Activated naive CD8-positive, alpha-beta T cell treated with anti-CD3 and anti-CD28 coated beads for 36 hours (primary cell): ENCODE results near the gene PIM3. TPM values are rescaled to one million over a fixed set of nuclear protein-coding genes. Genes with fewer than 3 reads are reported as not detected.
A peak's percentile ranks its signal among the peaks of the same experiment; 100 is the strongest.

Experiments used
- DNase-seq: peaks from one replicate; pipeline ENCODE4 v3.0.0; 2021
- H3K27ac Mint-ChIP-seq: one replicate; pipeline ENCODE4 v1.8.0; 2022; ENCODE audit warnings: mild to moderate bottlenecking, moderate library complexity, mixed read lengths
- H3K27me3 Mint-ChIP-seq: one replicate; pipeline ENCODE4 v1.8.0; 2022; ENCODE audit warnings: mild to moderate bottlenecking, mixed read lengths
- H3K36me3 Mint-ChIP-seq: one replicate; pipeline ENCODE4 v1.8.0; 2021; ENCODE audit warnings: mild to moderate bottlenecking, mixed read lengths
- H3K4me1 Mint-ChIP-seq: one replicate; pipeline ENCODE4 v1.8.0; 2021; ENCODE audit warnings: mixed read lengths
- H3K4me3 Mint-ChIP-seq: one replicate; pipeline ENCODE4 v1.8.0; 2022; ENCODE audit warnings: mild to moderate bottlenecking, moderate library complexity, mixed read lengths
- H3K9me3 Mint-ChIP-seq: one replicate; pipeline ENCODE4 v1.8.0; 2022; ENCODE audit warnings: mixed read lengths
- total RNA-seq, 2 experiments: library from RNA; stranded (reverse); gene quantifications; one replicate each; pipeline ENCODE4 v1.2.3, GENCODE V29; 2021

PIM3 gene
- total RNA-seq, 2 experiments from 2014 or later = 134 to 137 TPM

GRCh38 chr22:50000587-50001387 lies 40.2 kb downstream of the PIM3 start:
- H3K36me3 Mint-ChIP-seq = no peaks in the 10 kb centered on the region
- no peak for DNase-seq
- H3K27me3 Mint-ChIP-seq = peaks cover 10% of the 10 kb centered on the region

GRCh38 chr22:50001388-50002231 lies 41.0 kb downstream of the PIM3 start:
- H3K4me1 Mint-ChIP-seq = peaks cover 3% of the 10 kb centered on the region
- H3K27ac Mint-ChIP-seq = no peak overlapping the region
- H3K4me3 Mint-ChIP-seq = no peak overlapping the region
- no peaks in the 10 kb centered on the region for H3K36me3 Mint-ChIP-seq
- H3K9me3 Mint-ChIP-seq = no peaks in the 10 kb centered on the region
- no peak for DNase-seq
- peaks cover 10% of the 10 kb centered on the region for H3K27me3 Mint-ChIP-seq

More at GRCh38 chr22:50000587-50001387, 40.2 kb downstream of the PIM3 start:
- Mint-ChIP-seq H3K27ac (no peak overlapping the region), H3K4me1 (peaks cover 3% of the 10 kb centered on the region), H3K9me3 (no peaks in the 10 kb centered on the region), H3K4me3 (no peak overlapping the region)

- Mint-ChIP-seq H3K27me3 (peaks cover 10% of the 10 kb centered on the region), H3K9me3 (no peaks in the 10 kb centered on the region), H3K4me1 (peaks cover 3% of the 10 kb centered on the region), H3K36me3 (no peaks in the 10 kb centered on the region), H3K27ac (no peak overlapping the region), H3K4me3 (no peak overlapping the region)
- no peak for DNase-seq
Measured at GRCh38 chr22:50002791-50003190, 42.2 kb downstream of the PIM3 start.

GRCh38 chr22:50004918-50005317 lies 44.3 kb downstream of the PIM3 start:
- H3K27me3 Mint-ChIP-seq = no peaks in the 10 kb centered on the region
- DNase-seq = no peak
- no peaks in the 10 kb centered on the region for H3K9me3 Mint-ChIP-seq
- H3K36me3 Mint-ChIP-seq = no peaks in the 10 kb centered on the region
- H3K4me3 Mint-ChIP-seq = no peak overlapping the region
- H3K27ac Mint-ChIP-seq = no peak overlapping the region
- H3K4me1 Mint-ChIP-seq = peaks cover 3% of the 10 kb centered on the region

- Mint-ChIP-seq H3K27ac (no peak overlapping the region), H3K27me3 (peaks cover 11% of the 10 kb centered on the region), H3K9me3 (no peaks in the 10 kb centered on the region), H3K4me1 (peaks cover 15% of the 10 kb centered on the region), H3K4me3 (no peak overlapping the region), H3K36me3 (no peaks in the 10 kb centered on the region)
- DNase-seq = no peak
Measured at GRCh38 chr22:50007057-50007511, 46.5 kb downstream of the PIM3 start.

- H3K4me1 Mint-ChIP-seq = peaks cover 15% of the 10 kb centered on the region
- DNase-seq = no peak
- no peaks in the 10 kb centered on the region for H3K9me3 Mint-ChIP-seq
- H3K36me3 Mint-ChIP-seq = no peaks in the 10 kb centered on the region
- no peak overlapping the region for H3K27ac Mint-ChIP-seq
- H3K27me3 Mint-ChIP-seq = peaks cover 16% of the 10 kb centered on the region
- H3K4me3 Mint-ChIP-seq = no peak overlapping the region
Measured at GRCh38 chr22:50008151-50009040, 47.8 kb downstream of the PIM3 start.

- peaks cover 15% of the 10 kb centered on the region for H3K4me1 Mint-ChIP-seq
- no peaks in the 10 kb centered on the region for H3K36me3 Mint-ChIP-seq
- H3K4me3 Mint-ChIP-seq = no peak overlapping the region
- peaks cover 20% of the 10 kb centered on the region for H3K27me3 Mint-ChIP-seq
- H3K27ac Mint-ChIP-seq = no peak overlapping the region
- H3K9me3 Mint-ChIP-seq = no peaks in the 10 kb centered on the region
- no peak for DNase-seq
Measured at GRCh38 chr22:50009251-50009650, 48.7 kb downstream of the PIM3 start.

- Mint-ChIP-seq H3K9me3 (no peaks in the 10 kb centered on the region), H3K4me3 (no peak overlapping the region), H3K27ac (no peak overlapping the region)
Measured at GRCh38 chr22:50009765-50010675, 49.4 kb downstream of the PIM3 start.

GRCh38 chr22:50010676-50011446 lies 50.3 kb downstream of the PIM3 start:
- Mint-ChIP-seq H3K27ac (peak overlapping the region; percentile 58), H3K9me3 (no peaks in the 10 kb centered on the region), H3K36me3 (no peaks in the 10 kb centered on the region), H3K4me3 (peak overlapping the region; percentile 50), H3K27me3 (peaks cover 20% of the 10 kb centered on the region), H3K4me1 (peaks cover 16% of the 10 kb centered on the region)
- DNase-seq = peak; percentile 67

More at GRCh38 chr22:50009765-50010675, 49.4 kb downstream of the PIM3 start:
- Mint-ChIP-seq H3K4me1 (peaks cover 14% of the 10 kb centered on the region), H3K27me3 (peaks cover 20% of the 10 kb centered on the region), H3K36me3 (no peaks in the 10 kb centered on the region)
- DNase-seq = no peak

- no peaks in the 10 kb centered on the region for H3K9me3 Mint-ChIP-seq
- peaks cover 20% of the 10 kb centered on the region for H3K27me3 Mint-ChIP-seq
- H3K4me1 Mint-ChIP-seq = peaks cover 22% of the 10 kb centered on the region
- H3K36me3 Mint-ChIP-seq = no peaks in the 10 kb centered on the region
- no peak for DNase-seq
- H3K27ac Mint-ChIP-seq = peak overlapping the region; percentile 58
- H3K4me3 Mint-ChIP-seq = peak overlapping the region; percentile 50
Measured at GRCh38 chr22:50011447-50012210, 51.1 kb downstream of the PIM3 start.

- Mint-ChIP-seq H3K4me3 (peak within 1 kb of the TSS; percentile 50), H3K36me3 (no peaks in the 10 kb centered on the region), H3K27ac (no peak within 1 kb of the TSS), H3K4me1 (peaks cover 31% of the 10 kb centered on the region), H3K9me3 (no peaks in the 10 kb centered on the region), H3K27me3 (peaks cover 20% of the 10 kb centered on the region)
- DNase-seq = no peak
Measured at GRCh38 chr22:50012211-50013181, 51.9 kb downstream of the PIM3 start, which contains the start of gene IL17REL. Gene IL17REL (minus strand): TSS chr22:50012765. CDS start chr22:50012646, 119 bp downstream.
